ENCODE measurements around the gene HMCN2.
"Not testable (repeated sequence)": the region's sequence is repeated elsewhere in the genome, so short reads cannot be mapped to it uniquely, and the experiment has no call there.

Gene HMCN2

GRCh38 chr9:130264414-130265350 is 878 bp upstream of the HMCN2 start:
- DNase-seq = no peak

- DNase-seq = no peak
Observed at GRCh38 chr9:130266236-130267098, 907 bp downstream of the HMCN2 start.

DNA sequence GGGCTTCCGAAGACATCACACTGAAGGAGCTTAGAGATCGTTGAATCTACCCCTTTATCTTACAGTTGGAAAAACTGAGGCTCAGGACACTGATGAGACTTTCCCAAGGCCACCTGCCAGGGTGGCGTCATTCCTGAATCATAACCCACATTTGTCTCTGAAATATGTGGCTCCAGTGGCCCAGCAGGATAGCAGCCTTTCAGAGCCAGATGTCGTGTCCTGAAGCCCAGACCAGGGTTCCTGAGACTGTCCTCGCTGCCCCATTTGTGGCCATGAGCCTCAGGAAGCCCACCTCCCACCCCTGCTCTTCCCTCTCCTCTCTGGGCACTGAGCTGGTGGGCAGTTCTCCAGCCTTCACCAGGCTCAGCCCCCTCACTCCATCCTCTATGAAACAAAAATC is 2.4 kb downstream of the HMCN2 start:
- no peak for DNase-seq

- no peak for DNase-seq
Observed at GRCh38 chr9:130268521-130269211, 3.1 kb downstream of the HMCN2 start.

- no peak for DNase-seq
Observed at GRCh38 chr9:130271473-130271872, 5.9 kb downstream of the HMCN2 start.

DNA sequence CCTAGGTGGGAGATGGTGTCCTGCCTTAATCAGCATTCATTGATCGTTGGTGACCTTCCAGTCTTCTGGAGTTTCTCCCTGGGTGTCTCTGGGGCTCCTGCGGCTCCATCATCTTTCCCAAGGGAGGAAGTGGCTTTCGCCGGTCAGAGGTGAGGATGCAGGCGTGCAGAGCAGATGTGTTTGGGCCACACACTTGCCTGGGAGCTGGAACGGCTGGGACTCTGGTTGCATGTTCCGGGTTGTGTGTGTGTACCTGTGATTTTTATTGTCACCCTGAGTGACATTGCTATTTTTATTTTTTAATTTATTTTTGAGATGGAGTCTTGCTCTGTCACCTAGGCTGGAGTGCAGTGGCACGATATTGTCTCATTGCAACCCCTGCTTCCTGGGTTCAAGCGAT is 9.6 kb downstream of the HMCN2 start:
- DNase-seq = no peak

DNA sequence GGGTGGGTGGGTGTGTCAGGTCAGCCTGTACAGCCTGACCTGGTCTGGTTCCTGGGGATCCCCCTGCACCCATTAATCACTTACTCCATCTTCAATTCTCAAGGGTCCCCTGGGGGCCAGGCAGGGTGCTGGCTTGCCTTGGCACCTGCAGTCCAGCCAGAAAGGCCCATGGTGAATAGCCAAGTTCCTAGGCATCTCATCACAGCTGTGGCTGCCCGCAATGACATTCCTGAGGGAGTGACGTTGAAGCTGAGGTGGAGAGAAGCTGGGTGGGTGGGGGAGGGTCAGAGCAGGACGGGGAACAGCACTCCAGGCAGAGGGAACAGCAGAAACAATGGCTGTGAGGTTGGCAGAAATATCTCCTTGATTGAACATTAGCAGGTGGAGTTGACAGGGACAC is 10.6 kb downstream of the HMCN2 start:
- DNase-seq = no peak

- DNase-seq = no peak
Observed at GRCh38 chr9:130276955-130277354, 11.4 kb downstream of the HMCN2 start.

- DNase-seq = not testable (repeated sequence)
Observed at GRCh38 chr9:130277525-130277924, 12.0 kb downstream of the HMCN2 start.

- DNase-seq = no peak
Observed at GRCh38 chr9:130283539-130284248, 18.1 kb downstream of the HMCN2 start.

GRCh38 chr9:130284249-130284625 is 18.7 kb downstream of the HMCN2 start:
- DNase-seq = no peak

GRCh38 chr9:130284690-130285089 is 19.1 kb downstream of the HMCN2 start:
- no peak for DNase-seq

DNA sequence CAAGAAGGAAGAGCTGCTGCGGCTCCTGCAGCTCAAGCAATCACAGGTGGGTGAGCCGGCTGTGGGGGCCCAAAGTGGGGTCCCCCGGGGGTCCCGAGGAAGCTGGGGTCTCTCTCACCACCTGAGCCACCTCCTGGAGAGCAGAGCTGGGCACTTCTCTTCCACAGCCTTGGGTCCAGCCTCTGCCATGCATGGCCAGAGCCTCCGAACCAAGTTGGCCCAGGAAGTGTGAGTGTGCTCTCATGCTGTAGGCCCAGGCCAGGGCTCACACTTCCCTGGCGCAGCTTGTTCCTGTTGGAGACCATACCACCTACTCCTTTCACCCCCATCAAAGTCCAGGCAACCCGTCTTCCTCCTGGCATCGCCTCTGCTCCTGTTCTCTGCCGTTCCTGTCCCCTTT is 19.7 kb downstream of the HMCN2 start:
- no peak for DNase-seq

DNA sequence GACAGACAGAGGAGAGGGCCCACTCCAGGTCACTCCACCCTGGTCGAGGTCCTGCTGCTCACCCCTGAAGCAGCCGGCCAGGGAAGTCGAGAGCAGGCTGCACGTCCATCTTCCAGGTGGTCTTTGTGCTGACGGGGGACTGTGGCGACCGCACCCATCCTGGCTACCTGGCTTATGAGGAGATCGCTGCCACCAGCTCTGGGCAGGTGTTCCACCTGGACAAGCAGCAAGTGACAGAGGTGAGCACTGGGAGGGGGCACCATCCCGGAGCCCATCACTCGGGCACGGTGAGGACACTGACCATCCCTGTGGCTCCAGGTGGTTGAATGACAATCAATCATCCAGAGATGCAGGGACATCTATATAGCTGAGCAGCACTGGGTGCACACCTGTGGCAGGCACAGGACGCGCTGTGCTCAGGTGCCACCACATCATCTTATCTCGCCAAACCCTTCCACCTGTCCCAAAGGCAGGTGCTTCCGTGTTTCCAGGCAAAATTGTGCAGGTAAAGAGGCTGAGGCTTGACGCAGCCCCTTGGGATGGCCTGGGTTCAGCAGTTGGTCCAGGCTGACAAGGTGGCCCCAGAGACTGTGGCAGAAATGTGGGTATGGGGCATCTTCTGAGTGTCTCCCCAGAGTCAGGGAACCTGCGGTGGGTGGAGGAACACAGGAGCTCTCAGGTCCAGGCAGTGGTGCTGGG is 20.7 kb downstream of the HMCN2 start:
- DNase-seq = no peak

DNA sequence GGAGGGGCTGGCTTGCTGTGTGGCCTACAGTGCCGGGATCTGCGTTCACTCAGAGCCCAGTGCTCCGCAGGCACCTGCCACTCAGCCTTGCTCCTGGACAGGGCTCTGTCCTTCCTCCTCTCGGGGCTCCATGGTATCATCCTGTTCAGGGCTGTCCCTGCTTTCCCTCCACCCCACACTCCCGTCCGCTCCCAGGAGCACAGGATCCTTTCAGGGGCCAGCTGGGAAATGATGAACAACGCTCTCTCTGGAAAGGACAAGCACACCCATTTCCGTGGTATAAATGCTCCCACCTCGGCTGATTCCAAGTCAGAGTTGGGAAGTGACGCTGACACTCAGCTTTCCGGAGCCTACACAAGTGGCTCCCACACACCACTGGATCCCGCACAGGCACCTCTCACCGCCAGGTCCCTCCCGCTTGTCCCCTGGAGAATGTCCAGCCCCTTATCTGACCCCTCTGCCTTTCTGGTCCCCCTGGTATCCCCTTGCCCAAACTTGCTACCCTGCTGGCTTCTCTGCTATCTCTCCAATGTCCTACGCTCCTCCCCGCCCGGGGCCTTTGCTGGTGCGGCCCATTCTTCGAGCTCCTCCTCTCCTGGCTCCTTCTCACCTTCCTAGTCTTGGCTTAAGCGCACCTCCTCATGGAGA is 21.3 kb downstream of the HMCN2 start:
- no peak for DNase-seq

DNA sequence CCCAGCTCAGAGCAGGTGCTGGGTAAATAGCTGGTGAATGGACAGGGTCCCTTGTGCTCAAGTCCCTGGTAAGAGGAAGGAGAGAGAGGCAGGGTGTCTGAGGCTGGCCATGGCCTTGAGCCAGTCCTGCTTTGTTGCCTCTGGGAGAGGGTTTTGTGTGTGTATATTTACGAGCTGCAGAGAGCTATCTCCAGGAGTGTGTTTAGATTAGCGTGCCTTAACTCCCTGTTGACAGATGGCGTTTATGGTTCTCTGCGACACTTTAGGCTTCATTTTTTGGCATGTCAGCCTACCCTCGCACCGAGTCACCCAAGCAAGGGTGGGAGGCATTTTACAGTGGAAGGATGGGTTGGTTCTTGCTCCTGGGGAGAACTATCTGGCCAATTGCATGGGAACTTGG is 22.2 kb downstream of the HMCN2 start:
- DNase-seq = no peak

DNA sequence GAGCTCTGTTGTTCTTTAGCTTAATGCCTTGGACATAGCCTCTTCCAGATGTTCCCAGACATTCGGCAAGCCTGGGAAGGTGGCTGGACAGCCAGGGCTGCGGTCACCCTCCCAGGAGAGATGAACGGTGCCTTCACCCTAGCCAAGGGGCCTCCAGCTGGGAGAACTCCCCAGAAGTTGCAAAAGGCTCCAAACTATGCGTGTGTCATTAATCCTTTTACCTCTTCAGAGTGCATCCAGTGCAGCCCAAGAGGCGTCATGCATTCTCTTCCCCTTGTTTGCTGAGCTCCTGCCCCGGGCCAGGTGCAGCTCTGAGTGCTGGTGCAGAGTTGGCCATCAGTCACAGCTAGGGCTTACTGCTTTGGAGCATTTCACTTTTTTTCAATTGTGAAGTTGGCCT is 22.8 kb downstream of the HMCN2 start:
- DNase-seq = no peak

DNA sequence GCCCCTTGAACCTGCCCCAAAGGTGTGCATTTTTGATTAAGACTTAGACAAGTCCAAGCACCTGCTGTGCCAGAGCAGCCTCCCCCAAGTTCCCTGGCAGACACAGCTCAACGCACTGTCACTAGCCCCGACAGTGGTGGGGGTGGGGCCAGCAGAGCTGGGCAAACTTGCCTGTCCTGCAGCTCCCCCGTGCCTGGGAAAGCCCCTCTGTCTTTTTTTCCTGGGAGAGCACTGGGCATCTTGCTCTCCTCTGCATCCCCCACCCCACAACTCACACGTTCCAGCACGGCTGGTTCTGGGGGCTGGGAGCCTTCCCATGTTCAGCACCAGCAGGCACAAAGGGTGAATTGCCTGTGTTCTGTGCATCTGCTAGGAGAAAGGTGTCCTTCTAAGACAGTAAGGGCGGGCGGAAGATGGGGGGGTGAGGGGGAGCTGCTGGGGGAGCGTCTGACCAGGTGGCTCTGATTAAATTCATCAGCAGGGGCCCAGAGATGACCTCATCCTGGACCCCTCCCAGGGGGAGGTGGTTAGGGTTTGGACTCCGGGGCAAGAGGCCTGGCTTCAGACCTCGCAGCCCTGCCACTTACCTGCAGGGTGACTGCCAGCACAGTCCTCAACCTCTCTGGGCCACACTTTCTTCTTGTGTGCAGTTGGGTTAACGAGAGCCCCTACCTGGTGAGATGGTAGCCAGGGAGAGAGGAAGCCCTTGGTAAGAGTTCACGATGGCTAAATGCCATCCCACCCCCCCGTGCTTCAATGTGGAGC is 23.5 kb downstream of the HMCN2 start:
- no peak for DNase-seq

- no peak for DNase-seq
Observed at GRCh38 chr9:130289711-130290241, 24.2 kb downstream of the HMCN2 start.

All from NK-92 treated with Interleukin-12 subunit alpha and Interleukin-12 subunit beta, amount 100 ng/mL, for 24 hours (cell line).